ENCODE data around the gene MLN.

The MLN gene

GRCh38 chr6:33826537-33826936, 22.7 kb upstream of the MLN start:
- Histone ChIP-seq H3K4me3 (ENCODE audit: severe bottlenecking) (no peak overlapping the region), H3K9me3 (ENCODE audit: severe bottlenecking) (no peaks in the 10 kb centered on the region), H3K27ac (ENCODE audit: poor library complexity, severe bottlenecking) (no peak overlapping the region), H3K4me1 (ENCODE audit: insufficient read depth, poor library complexity, severe bottlenecking) (no peaks in the 10 kb centered on the region), H3K27me3 (ENCODE audit: insufficient read depth, poor library complexity, severe bottlenecking) (no peaks in the 10 kb centered on the region), H3K36me3 (ENCODE audit: low read depth) (no peaks in the 10 kb centered on the region)
- TF ChIP-seq, protein P1, sequence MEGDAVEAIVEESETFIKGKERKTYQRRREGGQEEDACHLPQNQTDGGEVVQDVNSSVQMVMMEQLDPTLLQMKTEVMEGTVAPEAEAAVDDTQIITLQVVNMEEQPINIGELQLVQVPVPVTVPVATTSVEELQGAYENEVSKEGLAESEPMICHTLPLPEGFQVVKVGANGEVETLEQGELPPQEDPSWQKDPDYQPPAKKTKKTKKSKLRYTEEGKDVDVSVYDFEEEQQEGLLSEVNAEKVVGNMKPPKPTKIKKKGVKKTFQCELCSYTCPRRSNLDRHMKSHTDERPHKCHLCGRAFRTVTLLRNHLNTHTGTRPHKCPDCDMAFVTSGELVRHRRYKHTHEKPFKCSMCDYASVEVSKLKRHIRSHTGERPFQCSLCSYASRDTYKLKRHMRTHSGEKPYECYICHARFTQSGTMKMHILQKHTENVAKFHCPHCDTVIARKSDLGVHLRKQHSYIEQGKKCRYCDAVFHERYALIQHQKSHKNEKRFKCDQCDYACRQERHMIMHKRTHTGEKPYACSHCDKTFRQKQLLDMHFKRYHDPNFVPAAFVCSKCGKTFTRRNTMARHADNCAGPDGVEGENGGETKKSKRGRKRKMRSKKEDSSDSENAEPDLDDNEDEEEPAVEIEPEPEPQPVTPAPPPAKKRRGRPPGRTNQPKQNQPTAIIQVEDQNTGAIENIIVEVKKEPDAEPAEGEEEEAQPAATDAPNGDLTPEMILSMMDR (IDR thresholded peaks at IDR 0.05; ENCODE audit: poor library complexity, severe bottlenecking): no peak
- DNase-seq (ENCODE audit: low spot score) (peak; percentile 27), ATAC-seq (ENCODE audit: low read depth) (0 out of 3 replicates have a peak, but pooled peaks have one; percentile 35)

- H3K4me3 ChIP-seq (ENCODE audit: severe bottlenecking): no peak overlapping the region
- TF ChIP-seq, protein P1 (IDR thresholded peaks at IDR 0.05; ENCODE audit: poor library complexity, severe bottlenecking): no peak
- no peak overlapping the region for H3K27ac ChIP-seq (ENCODE audit: poor library complexity, severe bottlenecking)
- DNase-seq (ENCODE audit: low spot score) (no peak), ATAC-seq (ENCODE audit: low read depth) (no peak)
- no peaks in the 10 kb centered on the region for H3K36me3 ChIP-seq (ENCODE audit: low read depth)
- no peaks in the 10 kb centered on the region for H3K27me3 ChIP-seq (ENCODE audit: insufficient read depth, poor library complexity, severe bottlenecking)
- H3K4me1 ChIP-seq (ENCODE audit: insufficient read depth, poor library complexity, severe bottlenecking): no peaks in the 10 kb centered on the region
- H3K9me3 ChIP-seq (ENCODE audit: severe bottlenecking): no peaks in the 10 kb centered on the region
Observed at GRCh38 chr6:33824461-33825154, 20.8 kb upstream of the MLN start.

DNA sequence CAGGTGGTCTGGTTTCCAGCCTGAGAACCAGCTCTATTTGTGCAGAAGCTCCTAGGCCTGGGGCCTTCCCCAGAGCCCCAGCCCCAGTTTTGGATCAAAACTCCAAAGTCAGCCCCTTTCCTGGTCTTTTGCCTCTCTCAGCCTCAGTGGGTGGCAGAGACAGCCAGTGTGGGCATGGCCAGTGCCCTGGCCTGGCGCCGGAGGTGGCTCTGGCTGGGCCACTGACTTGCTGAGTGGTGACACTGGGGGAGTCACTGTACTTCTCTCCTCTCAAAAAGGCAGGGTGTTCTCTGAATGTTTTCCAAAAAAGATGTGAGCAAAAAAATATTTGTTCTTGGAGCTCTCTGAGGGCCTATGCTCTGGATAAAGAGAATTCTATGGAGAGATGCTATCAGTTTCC, 20.0 kb upstream of the MLN start:
- no peak overlapping the region for H3K27ac ChIP-seq (ENCODE audit: poor library complexity, severe bottlenecking)

DNA sequence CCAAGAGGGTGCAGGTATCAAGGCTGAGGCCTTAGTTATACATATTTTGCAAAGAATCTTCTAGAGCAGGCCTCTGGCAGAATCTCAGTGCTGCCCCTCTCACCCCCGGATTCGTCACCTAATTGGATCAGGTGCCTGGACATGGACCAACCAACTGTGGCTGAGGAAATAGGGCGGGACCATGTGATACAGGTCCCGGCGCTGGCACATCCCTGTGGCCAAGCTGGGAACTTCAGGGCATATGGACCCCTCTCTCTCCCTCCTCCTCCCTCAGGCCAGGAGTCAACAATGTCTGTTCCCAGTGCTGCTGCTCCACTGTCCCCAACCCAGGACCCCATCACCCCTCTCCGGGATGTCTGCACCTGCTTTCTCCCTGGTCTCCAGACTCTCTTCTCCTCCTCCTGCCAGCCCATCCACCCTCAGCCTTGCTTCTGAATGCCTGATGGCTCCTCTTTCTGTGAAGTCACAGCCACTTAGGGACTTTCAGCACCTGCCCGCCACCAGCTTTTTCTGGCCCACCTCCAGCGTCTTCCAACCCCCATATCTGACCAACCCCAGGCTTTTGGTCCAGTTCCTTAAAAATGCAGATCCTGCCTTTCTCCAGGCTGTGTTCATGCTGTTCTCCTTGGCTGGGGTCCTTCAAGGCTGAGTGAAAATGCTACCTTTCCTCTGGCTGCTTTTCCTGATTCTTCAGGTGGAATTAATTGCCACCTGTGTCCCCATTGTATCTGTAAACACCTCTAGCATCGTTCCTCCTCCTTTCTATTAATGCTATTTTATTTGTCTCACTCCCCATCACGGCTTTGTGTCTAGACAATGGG, 19.0 kb upstream of the MLN start:
- TF ChIP-seq, protein P1 (IDR thresholded peaks at IDR 0.05; ENCODE audit: poor library complexity, severe bottlenecking): no peak
- Histone ChIP-seq H3K4me3 (ENCODE audit: severe bottlenecking) (no peak overlapping the region), H3K36me3 (ENCODE audit: low read depth) (no peaks in the 10 kb centered on the region), H3K9me3 (ENCODE audit: severe bottlenecking) (no peaks in the 10 kb centered on the region), H3K27me3 (ENCODE audit: insufficient read depth, poor library complexity, severe bottlenecking) (no peaks in the 10 kb centered on the region), H3K4me1 (ENCODE audit: insufficient read depth, poor library complexity, severe bottlenecking) (no peaks in the 10 kb centered on the region), H3K27ac (ENCODE audit: poor library complexity, severe bottlenecking) (no peak overlapping the region)
- DNase-seq (ENCODE audit: low spot score) (peak; percentile 9), ATAC-seq (ENCODE audit: low read depth) (peak; percentile 61; the same call in 1 of the 3 replicates)

More for the DNA sequence above, 20.0 kb upstream of the MLN start:
- TF ChIP-seq, protein P1 (IDR thresholded peaks at IDR 0.05; ENCODE audit: poor library complexity, severe bottlenecking): no peak
- DNase-seq (ENCODE audit: low spot score): peak; percentile 24
- Histone ChIP-seq H3K4me1 (ENCODE audit: insufficient read depth, poor library complexity, severe bottlenecking) (no peaks in the 10 kb centered on the region), H3K9me3 (ENCODE audit: severe bottlenecking) (no peaks in the 10 kb centered on the region), H3K36me3 (ENCODE audit: low read depth) (no peaks in the 10 kb centered on the region), H3K27me3 (ENCODE audit: insufficient read depth, poor library complexity, severe bottlenecking) (no peaks in the 10 kb centered on the region), H3K4me3 (ENCODE audit: severe bottlenecking) (no peak overlapping the region)
- ATAC-seq (ENCODE audit: low read depth): no peak

Data from RWPE2 (cell line).